Adipose tissue (tissue), 3 donors: Measurements from ENCODE around the gene ARHGAP42. TPM values are rescaled to one million over a fixed set of nuclear protein-coding genes. Genes with fewer than 3 reads are reported as not detected.

Experiments
- H3K27ac ChIP-seq: one replicate; pipeline ENCODE4 v1.5.1; 2013; ENCODE audit warnings: low read depth, low read length
- WGBS, 3 donors: extraction: QIAGEN DNeasy Blood & Tissue Kit; methylation state at CpG; one replicate each; pipeline ENCODE4 v1.1.7; 2013; 5-methylcytosine and 5-hydroxymethylcytosine counted together
- polyA plus RNA-seq, 3 donors: library from polyadenylated mRNA; stranded (reverse); fragments of 200-250 nt; gene quantifications; one replicate each; pipeline ENCODE4 v1.2.3, GENCODE V29; 2013
- donor health status: healthy with polysubstance abuse.
- donor health status: Bipolar disorder and iron deficiency.
- donor health status: healthy.

ARHGAP42 gene
- polyA plus RNA-seq, 3 donors, result 0.87 to 11.6 (median 6.2) TPM

DNA sequence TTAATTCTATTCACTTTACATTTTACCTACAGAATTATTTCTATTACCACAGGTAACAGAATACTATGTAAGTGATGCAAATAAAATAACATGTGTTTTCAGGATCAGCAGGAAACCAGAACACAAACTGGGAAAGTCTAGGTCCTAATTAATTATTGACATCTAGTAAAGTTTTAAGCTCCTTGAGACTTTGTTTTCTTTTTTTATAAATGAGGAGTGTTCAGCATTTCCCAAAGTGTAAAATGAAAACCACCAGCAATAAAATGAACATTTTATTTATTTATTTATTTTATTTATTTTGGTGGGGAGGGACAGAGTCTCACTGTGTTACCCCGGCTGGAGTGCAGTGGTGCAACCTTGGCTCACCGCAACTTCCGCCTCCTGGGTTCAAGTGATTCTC is 123.6 kb downstream of the ARHGAP42 start:
- H3K27ac ChIP-seq, result no peak overlapping the region
- WGBS, 3 donors, result 93 to 98% (median 93%) methylated on average over 3 of the region's 3 CpGs

DNA sequence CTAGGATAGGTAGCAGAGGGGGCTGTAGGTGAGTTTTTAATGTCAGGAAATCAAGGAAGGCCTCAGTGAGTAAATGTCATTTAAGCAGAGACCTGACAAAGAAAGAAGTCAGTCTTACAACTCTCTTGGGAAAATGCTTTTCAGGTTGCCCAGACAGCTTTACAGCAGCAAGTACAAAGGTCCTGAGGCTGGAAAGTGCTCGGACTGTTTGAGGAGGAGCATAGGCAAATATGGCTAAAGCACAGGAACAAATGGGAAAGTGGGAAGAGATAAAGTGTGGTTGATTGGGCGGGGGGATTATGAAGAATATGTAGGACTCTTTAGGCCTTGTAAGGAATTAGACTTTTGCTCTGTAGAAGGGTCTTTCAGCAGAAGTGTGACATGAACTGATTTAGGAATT is 125.4 kb downstream of the ARHGAP42 start:
- H3K27ac ChIP-seq, result no peak overlapping the region
- 75 to 93% (median 85%) methylated on average over 2 of the region's 2 CpGs for WGBS, 3 donors

DNA sequence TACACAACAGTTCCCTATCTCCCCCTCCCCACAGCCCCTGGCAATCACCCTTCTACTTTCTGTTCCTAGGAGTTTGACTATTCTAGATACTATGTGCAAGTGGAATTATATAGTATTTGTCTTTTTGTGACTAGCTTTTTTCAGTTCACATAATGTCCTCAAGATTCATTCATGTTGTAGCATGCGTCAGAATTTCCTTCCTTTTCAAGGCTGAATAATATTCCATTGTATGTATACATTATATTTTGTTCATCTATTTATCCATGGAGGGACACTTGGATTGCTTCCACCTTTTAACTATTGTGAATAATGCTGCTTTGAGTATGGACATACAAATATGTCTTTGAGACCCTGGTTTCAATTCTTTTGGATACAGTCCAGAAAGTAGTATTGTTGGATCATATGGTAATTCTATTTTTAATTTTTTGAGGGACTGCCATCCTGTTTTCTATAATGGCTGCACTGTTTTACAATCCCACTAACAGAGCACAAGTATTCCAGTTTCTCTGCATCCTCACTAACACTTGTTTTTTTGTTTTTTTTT is 128.8 kb downstream of the ARHGAP42 start:
- WGBS, 3 donors, result 94 to 98% (median 96%) methylated on average over 1 of the region's 1 CpG
- H3K27ac ChIP-seq, result no peak overlapping the region

GRCh38 chr11:100816823-100817222 is 129.7 kb downstream of the ARHGAP42 start:
- WGBS, 3 donors, result 73 to 87% (median 84%) methylated on average over 2 of the region's 2 CpGs
- no peak overlapping the region for H3K27ac ChIP-seq

DNA sequence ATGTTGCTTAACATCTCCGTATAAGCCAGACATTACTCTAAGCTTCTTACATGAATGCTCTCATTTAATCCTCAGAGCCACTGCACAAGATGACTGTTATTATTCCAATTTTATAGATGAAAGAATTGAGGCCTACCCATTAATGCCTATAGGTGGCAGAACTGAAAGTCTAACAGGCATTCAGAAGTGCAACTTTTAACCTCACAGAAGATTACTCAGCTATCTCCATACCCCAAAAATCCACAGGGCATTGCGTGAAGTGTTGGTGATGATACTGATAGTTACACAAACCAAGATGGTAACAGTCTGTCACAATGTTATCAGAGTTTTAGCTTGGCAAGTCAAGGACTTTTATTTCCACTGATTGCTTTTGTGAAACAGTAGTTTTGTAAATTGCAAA is 130.5 kb downstream of the ARHGAP42 start:
- H3K27ac ChIP-seq, result no peak overlapping the region
- WGBS, 3 donors, result 66 to 94% (median 79%) methylated on average over 2 of the region's 2 CpGs

GRCh38 chr11:100820621-100821020 is 133.5 kb downstream of the ARHGAP42 start:
- WGBS, 3 donors, result 85 to 87% (median 86%) methylated on average over 4 of the region's 4 CpGs
- H3K27ac ChIP-seq, result no peak overlapping the region

DNA sequence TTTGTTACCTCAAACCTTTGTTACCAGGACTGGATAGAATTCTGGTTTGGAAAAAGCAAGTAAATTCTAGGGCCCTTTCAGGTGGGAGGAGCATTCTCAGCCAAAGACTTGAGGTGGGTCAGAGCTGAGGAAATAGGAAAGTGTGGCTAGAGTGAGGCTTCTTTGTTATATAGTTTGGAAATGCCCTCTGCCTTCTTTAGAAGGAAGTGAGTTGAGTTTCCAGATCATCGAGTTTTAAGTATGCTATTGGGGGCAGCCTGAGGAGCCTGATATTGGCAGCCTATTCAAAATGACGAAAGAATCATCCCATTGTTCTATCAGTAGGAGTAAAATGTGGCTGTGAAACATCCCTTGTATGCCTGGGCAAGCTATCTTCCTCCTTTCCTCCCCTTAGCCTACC is 134.1 kb downstream of the ARHGAP42 start:
- WGBS, 3 donors, result 39 to 55% (median 43%) methylated on average over 2 of the region's 2 CpGs
- H3K27ac ChIP-seq, result no peak overlapping the region

GRCh38 chr11:100823360-100823759 is 136.3 kb downstream of the ARHGAP42 start:
- no peak overlapping the region for H3K27ac ChIP-seq
- WGBS, 3 donors, result 29 to 58% (median 57%) methylated on average over 1 of the region's 1 CpG

DNA sequence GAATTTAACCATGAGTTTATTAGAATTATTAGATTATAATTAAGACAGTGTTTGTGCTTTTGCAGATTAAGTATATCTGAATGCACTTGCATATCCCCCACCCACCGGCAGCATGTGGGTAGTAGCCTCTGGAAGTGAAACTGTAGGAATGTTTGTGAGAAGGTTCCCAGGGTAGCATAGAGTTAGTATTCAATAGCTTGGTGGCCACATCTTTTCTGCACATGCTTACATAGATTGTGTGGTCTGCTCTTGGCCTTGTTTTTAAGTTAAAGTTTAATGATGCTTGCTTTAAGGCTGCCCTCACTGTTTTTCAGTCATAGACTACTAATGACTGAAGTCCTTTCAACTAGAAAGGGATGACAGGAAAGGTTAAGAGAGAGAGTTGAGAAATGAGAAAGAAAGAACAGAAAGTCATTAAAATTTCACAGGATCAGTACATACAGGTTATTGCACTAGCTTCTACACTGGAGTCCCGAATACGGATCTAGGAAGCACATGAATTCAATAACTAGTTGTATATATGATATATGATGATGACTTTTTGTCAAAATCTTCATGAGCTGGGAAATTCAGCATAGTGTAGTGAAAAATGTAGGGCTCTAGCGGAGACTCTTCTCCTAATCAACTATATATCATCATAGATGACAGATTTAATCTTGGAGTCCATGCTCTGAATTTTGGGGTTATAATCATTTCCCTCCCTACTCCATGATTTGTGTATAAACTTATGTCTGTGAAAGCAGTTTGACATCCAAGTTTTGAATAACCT is 137.1 kb downstream of the ARHGAP42 start:
- WGBS, 3 donors, result 65 to 83% (median 80%) methylated on average over 4 of the region's 4 CpGs
- no peak overlapping the region for H3K27ac ChIP-seq

DNA sequence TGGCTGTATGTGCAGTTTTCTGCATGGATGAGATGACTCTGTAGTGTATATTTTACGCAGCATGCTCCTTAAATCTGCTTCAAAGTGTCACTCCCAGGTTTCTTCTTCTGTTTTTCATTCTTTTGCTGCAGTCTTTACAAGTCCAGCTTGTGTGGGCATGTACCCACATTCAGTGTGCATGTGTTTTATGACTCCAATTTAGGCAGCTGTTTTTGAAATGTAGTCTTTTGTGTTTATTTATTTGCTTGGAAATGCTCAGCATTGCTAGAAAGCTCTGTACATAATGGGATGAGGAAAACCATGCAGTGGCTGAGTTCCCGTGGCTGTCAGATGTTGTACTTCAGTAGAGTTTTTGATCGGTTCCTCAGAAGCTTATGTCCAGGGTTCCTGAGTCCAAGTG is 138.5 kb downstream of the ARHGAP42 start:
- H3K27ac ChIP-seq, result no peak overlapping the region
- WGBS, 3 donors, result 71 to 78% (median 75%) methylated on average over 3 of the region's 3 CpGs

- WGBS, 3 donors, result 94 to 98% (median 97%) methylated on average over 1 of the region's 1 CpG
- no peak overlapping the region for H3K27ac ChIP-seq
Measured at GRCh38 chr11:100827934-100828661, 141.0 kb downstream of the ARHGAP42 start.

DNA sequence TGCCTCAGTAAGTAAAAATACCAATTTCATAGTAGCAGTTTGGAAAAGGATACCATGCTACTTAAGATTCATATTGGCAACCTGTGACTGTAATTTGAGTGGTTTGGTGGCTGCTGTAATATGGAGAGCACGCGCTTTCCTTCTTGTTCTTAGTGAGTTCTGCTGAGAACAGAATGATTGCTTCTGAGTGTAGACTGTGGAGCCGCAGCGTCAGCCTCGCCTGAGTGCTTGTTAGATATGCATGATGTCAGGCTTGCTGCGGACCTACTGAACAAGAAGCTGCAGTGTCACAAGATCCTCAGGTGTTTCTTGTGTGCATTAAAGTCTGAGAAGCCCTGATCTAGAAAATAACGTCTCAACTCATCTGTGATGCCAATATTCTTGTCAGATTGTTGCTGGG is 143.2 kb downstream of the ARHGAP42 start:
- no peak overlapping the region for H3K27ac ChIP-seq
- WGBS, 3 donors, result 54 to 92% (median 81%) methylated on average over 7 of the region's 7 CpGs

GRCh38 chr11:100830978-100831732 is 144.1 kb downstream of the ARHGAP42 start:
- no peak overlapping the region for H3K27ac ChIP-seq
- 44 to 58% (median 57%) methylated on average over 6 of the region's 6 CpGs for WGBS, 3 donors

DNA sequence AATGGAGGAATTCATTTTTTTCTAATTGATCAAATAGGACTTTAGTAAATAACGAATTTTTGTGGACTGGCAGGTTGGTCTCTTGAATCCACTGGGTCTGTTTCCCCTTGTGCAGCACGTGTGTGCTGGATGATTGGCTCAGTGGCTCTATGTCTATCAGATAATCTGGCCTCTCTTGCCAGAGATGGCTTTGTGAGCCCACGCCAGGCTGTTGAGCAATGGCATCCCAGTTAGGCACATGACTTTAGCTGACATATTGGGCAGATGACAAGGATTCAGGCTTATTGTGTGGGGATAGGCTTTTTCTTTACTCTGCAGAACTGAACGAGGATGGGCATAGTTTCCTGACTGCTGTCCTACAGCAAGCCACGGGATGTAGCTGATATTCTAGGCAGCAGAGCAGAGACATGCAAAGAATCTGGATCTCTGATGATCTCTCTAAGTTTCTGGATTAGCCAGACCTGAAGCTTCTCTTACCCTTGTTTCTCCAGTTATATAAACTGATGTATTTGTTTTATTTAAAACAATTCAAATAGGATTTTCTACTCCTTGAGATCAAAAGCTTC is 144.9 kb downstream of the ARHGAP42 start:
- WGBS, 3 donors, result 57 to 68% (median 60%) methylated on average over 5 of the region's 5 CpGs
- H3K27ac ChIP-seq, result no peak overlapping the region

DNA sequence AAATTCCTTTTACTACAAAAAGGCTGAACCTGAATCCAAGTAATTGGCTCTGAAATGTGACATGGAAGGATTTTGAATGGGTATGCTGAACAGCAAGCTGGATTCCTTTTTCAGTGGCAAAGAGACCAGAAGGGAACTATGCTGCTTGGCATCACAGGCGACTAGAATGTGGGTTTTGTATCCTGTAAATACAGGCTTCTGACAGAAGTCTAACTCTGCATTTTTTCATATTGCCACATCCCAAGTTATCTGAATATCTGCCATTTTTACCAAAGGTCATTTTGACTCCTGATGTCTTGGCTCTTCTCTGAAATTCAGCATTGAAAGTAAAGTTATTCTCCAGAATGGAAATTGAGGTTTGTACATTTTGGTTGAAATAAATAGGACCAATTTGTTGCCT is 145.7 kb downstream of the ARHGAP42 start:
- no peak overlapping the region for H3K27ac ChIP-seq

DNA sequence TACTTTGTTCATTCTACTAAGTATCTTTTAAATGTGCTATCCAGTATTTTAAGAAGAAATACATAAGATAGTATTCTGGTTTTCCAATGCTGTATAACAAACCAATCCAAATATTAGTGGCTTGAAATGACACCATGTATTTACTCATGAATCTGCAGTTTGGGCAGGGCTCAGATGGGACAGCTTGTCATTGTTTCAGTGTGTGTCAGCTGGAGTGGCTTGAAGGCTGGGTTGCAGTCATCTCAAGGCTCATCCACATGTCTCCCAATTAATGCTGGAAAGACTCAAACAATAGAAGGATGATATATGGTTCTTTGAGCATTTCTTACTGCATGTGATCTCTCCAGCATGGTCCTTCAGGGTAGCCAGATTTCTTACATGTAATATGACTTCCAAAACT is 146.2 kb downstream of the ARHGAP42 start:
- no peak overlapping the region for H3K27ac ChIP-seq

More for the DNA sequence above, 145.7 kb downstream of the ARHGAP42 start:
- WGBS, 3 donors, result 61 to 91% (median 71%) methylated on average over 1 of the region's 1 CpG

DNA sequence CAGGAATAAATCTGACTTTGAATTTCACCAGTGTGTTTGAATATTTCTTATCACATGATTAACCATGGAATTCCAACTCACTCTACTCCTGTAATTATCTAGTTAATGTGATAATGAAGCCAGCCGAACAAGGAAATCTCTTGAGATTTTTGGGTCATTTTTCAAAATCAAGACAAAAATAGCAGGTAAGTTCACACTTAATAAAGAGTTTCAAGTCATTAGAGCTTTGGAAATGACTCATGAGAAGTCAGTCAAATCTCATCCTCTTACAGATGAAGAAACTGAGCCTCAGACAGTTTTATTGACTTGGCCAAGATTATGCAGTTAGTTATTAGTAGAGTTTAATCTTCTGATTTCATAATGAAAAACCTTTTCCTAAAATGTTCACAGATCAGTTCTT is 148.8 kb downstream of the ARHGAP42 start:
- H3K27ac ChIP-seq, result no peak overlapping the region
- 31 to 56% (median 34%) methylated on average over 1 of the region's 1 CpG for WGBS, 3 donors

DNA sequence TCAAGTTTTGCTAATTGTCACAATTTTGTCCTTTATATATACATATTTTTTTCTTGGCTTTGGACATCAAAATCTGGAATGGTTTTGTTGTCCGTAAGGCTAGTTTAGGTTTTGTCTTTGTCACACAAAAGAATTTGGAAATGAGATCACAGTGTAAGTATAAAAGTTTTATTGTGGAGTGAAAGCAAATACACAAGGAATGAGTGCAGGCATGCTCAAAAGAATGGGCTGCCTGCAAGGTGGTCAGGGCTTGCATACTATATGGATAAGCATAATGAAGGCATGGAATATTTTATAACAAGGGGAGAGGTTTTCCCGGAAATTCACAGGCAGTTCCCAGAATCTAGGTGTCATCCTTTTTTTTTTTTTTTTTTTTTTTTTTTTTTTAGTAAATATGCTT is 150.2 kb downstream of the ARHGAP42 start:
- 80 to 94% (median 89%) methylated on average over 2 of the region's 2 CpGs for WGBS, 3 donors

More for the DNA sequence above, 150.2 kb downstream of the ARHGAP42 start:
- no peak overlapping the region for H3K27ac ChIP-seq
